Right lobe of liver (tissue), 4 donors: Measurements from ENCODE around the gene PRDM4.

ENCODE experiments used
- CTCF ChIP-seq, 4 donors: fragments of 200-600 bp in 3 of 4; fragments of 450-650 bp in 1 of 4; IDR thresholded peaks; one replicate each; pipeline versions ENCODE4 v1.5.1 to v1.8.0; 2016 to 2022; ENCODE audit warnings: antibody characterized with exemption in 4 of 4, mild to moderate bottlenecking in 2 of 4
- POLR2A ChIP-seq: fragments of 450-650 bp; IDR thresholded peaks from one replicate; pipeline ENCODE4 v1.6.1; 2017; ENCODE audit warnings: antibody characterized with exemption, mild to moderate bottlenecking
- donor health status: DM: no; HTN: no; CAD: no.
- donor health status: DM: no; HTN: no; CAD: no.
- donor health status: DM: no; HTN: yes; CAD: no.

- no peak for TF ChIP-seq CTCF (IDR thresholded peaks at IDR 0.05)
- TF ChIP-seq POLR2A: no peak
These were observed 46.7 kb upstream of the PRDM4 start for GRCh38 chr12:107807471-107808150.
